HG02885 (cell line): ENCODE results near the gene NDOR1.

Source experiments
- ATAC-seq: cut with Tn5 transposase; IDR thresholded peaks from one replicate; pipeline ENCODE4 v1.9.1; 2021; ENCODE audit warnings: mild to moderate bottlenecking; ENCODE audit not compliant: unreplicated experiment, poor library complexity

Gene NDOR1

GRCh38 chr9:137167277-137167746, 38.2 kb upstream of the NDOR1 start:
- no peak for ATAC-seq

GRCh38 chr9:137167747-137168572, 37.5 kb upstream of the NDOR1 start:
- no peak for ATAC-seq

GRCh38 chr9:137168573-137168903, 37.0 kb upstream of the NDOR1 start:
- no peak for ATAC-seq

GRCh38 chr9:137168904-137169856, 36.3 kb upstream of the NDOR1 start:
- ATAC-seq = no peak

GRCh38 chr9:137169896-137170358, 35.6 kb upstream of the NDOR1 start, which contains the start of gene LRRC26:
LRRC26 (minus strand) TSS chr9:137170051; CDS start chr9:137169943, 108 bp downstream.
- ATAC-seq = no peak

- ATAC-seq = no peak
Measured at GRCh38 chr9:137170486-137171148, 34.9 kb upstream of the NDOR1 start.

GRCh38 chr9:137171149-137171900, 34.2 kb upstream of the NDOR1 start:
- no peak for ATAC-seq

GRCh38 chr9:137172901-137173795, 32.4 kb upstream of the NDOR1 start:
- ATAC-seq = no peak

- no peak for ATAC-seq
Measured at GRCh38 chr9:137173796-137174664, 31.5 kb upstream of the NDOR1 start.

- no peak for ATAC-seq
Measured at GRCh38 chr9:137174722-137175293, 30.7 kb upstream of the NDOR1 start.

GRCh38 chr9:137175345-137175961, 30.0 kb upstream of the NDOR1 start:
- no peak for ATAC-seq

- ATAC-seq = no peak
Measured at GRCh38 chr9:137176302-137177182, 29.0 kb upstream of the NDOR1 start.

GRCh38 chr9:137178201-137178938, 27.1 kb upstream of the NDOR1 start:
- ATAC-seq = no peak

- ATAC-seq = no peak
Measured at GRCh38 chr9:137178939-137179630, 26.4 kb upstream of the NDOR1 start.

GRCh38 chr9:137179761-137180160, 25.7 kb upstream of the NDOR1 start:
- ATAC-seq = no peak
